Ovary (tissue), 3 donors: ENCODE results near the gene IRAK1.

Source experiments
- CTCF ChIP-seq, 3 donors: fragments of 450-650 bp in 2 of 3; fragments of 200-600 bp in 1 of 3; IDR thresholded peaks; one replicate each; pipeline versions ENCODE4 v1.5.1 to v1.8.0; 2016 to 2022; ENCODE audit warnings: antibody characterized with exemption in 3 of 3, mild to moderate bottlenecking in 1 of 3
- POLR2A ChIP-seq: fragments of 450-650 bp; IDR thresholded peaks from one replicate; pipeline ENCODE4 v1.6.1; 2017; ENCODE audit warnings: antibody characterized with exemption, mild to moderate bottlenecking, moderate library complexity
- donor health status: DM: no; HTN: no; CAD: no.

- no peak for TF ChIP-seq CTCF (IDR thresholded peaks at IDR 0.05)
- no peak for TF ChIP-seq POLR2A
Observed at GRCh38 chrX:153969125-153969903, 50.4 kb downstream of the IRAK1 start.
